ENCODE results near the gene BCAS1. TPM values are rescaled to one million over a fixed set of nuclear protein-coding genes. Genes with fewer than 3 reads are reported as not detected.

BCAS1 gene
- total RNA-seq, 1 donor from 2014 or later, result 0.04 TPM

DNA sequence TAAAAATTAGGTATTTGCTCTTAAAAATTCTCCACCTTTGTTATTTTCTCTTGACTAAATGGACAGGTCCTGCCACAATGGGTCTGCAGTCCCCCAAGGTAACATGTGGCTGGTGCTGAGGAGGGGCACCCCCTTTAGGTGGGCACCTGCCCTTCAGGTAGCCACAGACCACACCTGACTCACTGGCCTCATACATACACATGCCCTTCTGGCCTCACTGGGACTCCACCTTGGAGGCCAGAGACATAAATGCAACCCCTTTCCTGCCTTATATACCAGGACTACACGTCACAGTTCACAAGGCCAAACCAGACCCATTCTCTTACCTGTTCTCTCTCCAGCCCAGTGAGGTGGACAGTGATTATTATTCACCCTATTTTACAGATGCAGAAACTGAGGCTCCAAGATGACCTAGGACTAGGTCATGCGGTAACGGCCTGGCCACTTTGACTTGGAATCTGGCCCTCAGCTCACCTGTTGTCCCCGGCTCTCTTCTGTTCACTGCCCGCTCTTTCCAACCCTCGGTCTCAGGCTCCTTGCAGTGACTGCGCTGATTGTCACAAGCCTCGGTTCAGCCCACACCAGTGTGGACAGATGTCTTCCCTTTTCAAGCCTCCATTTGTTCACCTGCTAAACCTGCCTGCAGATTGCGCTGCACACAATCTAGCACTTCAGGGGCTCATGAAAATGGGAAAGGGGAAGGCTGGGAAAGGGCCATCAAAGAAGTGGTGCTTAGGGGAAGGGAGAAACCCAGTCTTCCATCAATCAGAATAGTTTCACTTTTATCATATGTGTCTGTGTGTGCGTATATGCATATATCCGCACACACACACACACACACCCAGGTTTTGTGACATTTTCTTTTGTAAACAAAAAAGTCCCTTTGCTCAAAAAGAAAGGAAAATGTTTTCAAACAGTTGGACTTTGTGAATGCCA lies 121.7 kb downstream of the BCAS1 start:
- DNase-seq (ENCODE audit: low read depth), result no peak
- H3K36me3 ChIP-seq (ENCODE audit: control insufficient read depth, insufficient read depth, low read length), result no peaks in the 10 kb centered on the region
- TF ChIP-seq, protein P1, sequence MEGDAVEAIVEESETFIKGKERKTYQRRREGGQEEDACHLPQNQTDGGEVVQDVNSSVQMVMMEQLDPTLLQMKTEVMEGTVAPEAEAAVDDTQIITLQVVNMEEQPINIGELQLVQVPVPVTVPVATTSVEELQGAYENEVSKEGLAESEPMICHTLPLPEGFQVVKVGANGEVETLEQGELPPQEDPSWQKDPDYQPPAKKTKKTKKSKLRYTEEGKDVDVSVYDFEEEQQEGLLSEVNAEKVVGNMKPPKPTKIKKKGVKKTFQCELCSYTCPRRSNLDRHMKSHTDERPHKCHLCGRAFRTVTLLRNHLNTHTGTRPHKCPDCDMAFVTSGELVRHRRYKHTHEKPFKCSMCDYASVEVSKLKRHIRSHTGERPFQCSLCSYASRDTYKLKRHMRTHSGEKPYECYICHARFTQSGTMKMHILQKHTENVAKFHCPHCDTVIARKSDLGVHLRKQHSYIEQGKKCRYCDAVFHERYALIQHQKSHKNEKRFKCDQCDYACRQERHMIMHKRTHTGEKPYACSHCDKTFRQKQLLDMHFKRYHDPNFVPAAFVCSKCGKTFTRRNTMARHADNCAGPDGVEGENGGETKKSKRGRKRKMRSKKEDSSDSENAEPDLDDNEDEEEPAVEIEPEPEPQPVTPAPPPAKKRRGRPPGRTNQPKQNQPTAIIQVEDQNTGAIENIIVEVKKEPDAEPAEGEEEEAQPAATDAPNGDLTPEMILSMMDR (IDR thresholded peaks at IDR 0.05; ENCODE audit: insufficient read depth, low read length, poor library complexity, severe bottlenecking), result no peak
- H3K4me3 ChIP-seq (ENCODE audit: low read depth, low read length), result no peak overlapping the region
- no peaks in the 10 kb centered on the region for H3K27me3 ChIP-seq (ENCODE audit: control insufficient read depth, insufficient read depth, low read length)

DNA sequence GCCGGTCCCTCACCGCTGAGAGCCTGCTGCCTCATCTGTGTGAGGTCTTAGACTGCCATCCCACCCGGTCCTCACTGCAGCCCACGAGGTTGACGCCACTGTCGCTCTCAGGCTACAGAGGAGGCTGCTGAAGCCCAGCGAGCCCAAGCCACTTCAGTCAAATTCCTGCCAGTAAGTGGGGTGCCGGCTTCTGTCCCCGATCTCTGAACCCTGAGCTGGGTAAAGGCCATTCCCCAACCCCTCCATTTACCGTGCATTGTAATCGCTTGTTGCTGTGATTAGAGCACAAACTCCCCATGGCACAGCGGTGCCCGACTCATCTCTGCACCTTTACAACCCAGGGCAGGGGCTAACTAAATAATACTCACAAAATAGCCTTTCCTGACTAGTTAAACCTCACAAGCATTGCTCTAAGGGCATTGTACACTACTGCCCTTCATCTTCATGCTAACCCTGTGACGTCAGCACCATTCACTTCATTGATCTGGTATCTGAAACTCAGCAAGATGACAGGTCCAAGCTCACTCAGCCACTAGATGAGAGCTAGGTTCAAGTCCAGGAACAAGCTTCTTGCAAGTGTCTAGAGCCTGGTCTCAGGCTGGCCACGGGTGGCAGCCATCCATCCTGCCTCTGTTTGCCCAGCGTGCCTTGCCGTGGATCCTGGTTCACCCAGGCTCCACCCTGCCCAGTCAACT lies 122.7 kb downstream of the BCAS1 start:
- TF ChIP-seq, protein P1 (IDR thresholded peaks at IDR 0.05; ENCODE audit: insufficient read depth, low read length, poor library complexity, severe bottlenecking), result no peak
- no peak for DNase-seq (ENCODE audit: low read depth)
- Histone ChIP-seq H3K36me3 (ENCODE audit: control insufficient read depth, insufficient read depth, low read length) (no peaks in the 10 kb centered on the region), H3K27me3 (ENCODE audit: control insufficient read depth, insufficient read depth, low read length) (no peaks in the 10 kb centered on the region), H3K4me3 (ENCODE audit: low read depth, low read length) (no peak overlapping the region)

DNA sequence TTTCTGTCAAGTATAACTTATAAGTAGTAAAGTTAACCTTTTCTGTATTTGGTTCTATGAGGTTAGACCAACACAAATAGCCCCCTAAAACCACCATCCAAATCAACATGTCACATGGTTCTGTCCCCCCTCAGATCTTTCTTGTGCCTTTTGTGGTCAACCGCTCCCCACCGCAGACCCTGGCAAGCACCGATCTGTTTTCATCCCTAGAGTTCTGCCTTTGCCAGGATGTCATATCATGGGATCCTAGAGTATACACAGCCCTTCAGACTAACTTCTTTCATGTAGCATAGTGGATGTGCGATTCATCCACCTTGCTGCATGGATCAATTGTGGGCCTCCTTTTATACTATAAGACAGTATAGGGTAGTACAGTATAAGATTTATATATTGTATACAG lies 124.3 kb downstream of the BCAS1 start:
- Histone ChIP-seq H3K4me3 (ENCODE audit: low read depth, low read length) (no peak overlapping the region), H3K36me3 (ENCODE audit: control insufficient read depth, insufficient read depth, low read length) (no peaks in the 10 kb centered on the region), H3K27me3 (ENCODE audit: control insufficient read depth, insufficient read depth, low read length) (no peaks in the 10 kb centered on the region)
- no peak for DNase-seq (ENCODE audit: low read depth)
- TF ChIP-seq, protein P1 (IDR thresholded peaks at IDR 0.05; ENCODE audit: insufficient read depth, low read length, poor library complexity, severe bottlenecking), result no peak

DNA sequence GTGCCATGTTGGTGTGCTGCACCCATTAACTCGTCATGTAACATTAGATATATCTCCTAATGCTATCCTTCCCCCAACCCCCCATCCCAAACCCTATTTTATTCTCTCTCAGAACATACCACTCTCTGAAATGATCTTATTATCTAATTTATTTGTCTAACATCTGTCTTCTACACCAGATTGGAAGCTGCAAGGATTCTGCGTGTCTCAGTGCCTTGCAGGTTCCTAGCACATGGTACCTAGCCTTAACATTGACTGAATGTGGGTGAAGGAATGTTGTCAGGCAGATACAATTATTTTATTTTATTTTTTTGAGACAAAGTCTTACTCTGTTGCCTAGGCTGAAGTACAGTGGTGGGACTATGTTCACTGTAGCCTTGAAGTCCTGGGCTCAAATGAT lies 124.9 kb downstream of the BCAS1 start:
- DNase-seq (ENCODE audit: low read depth), result no peak
- TF ChIP-seq, protein P1 (IDR thresholded peaks at IDR 0.05; ENCODE audit: insufficient read depth, low read length, poor library complexity, severe bottlenecking), result no peak
- Histone ChIP-seq H3K36me3 (ENCODE audit: control insufficient read depth, insufficient read depth, low read length) (no peaks in the 10 kb centered on the region), H3K27me3 (ENCODE audit: control insufficient read depth, insufficient read depth, low read length) (no peaks in the 10 kb centered on the region), H3K4me3 (ENCODE audit: low read depth, low read length) (no peak overlapping the region)

DNA sequence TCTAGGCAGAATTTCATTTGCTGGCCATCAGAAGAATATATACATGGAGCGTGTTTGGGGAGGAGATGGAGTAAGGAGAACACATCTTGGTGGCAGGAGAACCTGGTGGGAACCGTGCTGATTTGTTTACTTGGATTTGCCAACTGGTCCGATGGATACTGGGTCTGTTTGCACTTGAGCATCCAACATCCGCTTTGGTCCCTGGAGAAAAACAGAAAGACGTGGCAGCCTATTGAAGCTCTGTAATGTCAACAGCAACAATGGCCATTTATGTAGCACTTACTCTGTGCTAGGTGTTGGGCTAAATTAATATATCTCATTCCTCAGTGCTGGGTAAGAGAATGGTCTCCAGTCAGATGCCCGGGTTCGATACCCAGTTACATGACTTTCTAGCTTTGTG lies 125.6 kb downstream of the BCAS1 start:
- no peak for DNase-seq (ENCODE audit: low read depth)
- TF ChIP-seq, protein P1 (IDR thresholded peaks at IDR 0.05; ENCODE audit: insufficient read depth, low read length, poor library complexity, severe bottlenecking), result no peak
- H3K27me3 ChIP-seq (ENCODE audit: control insufficient read depth, insufficient read depth, low read length), result no peaks in the 10 kb centered on the region

More for the DNA sequence above, 125.6 kb downstream of the BCAS1 start:
- Histone ChIP-seq H3K4me3 (ENCODE audit: low read depth, low read length) (no peak overlapping the region), H3K36me3 (ENCODE audit: control insufficient read depth, insufficient read depth, low read length) (no peaks in the 10 kb centered on the region)

All from kidney epithelial cell (primary cell).